Heart right ventricle (tissue), 16 donors: ENCODE data around the gene WDR20. TPM values are rescaled to one million over a fixed set of nuclear protein-coding genes. Genes with fewer than 3 reads are reported as not detected.
"Not testable (repeated sequence)": the region's sequence is repeated elsewhere in the genome, so short reads cannot be mapped to it uniquely, and the experiment has no call there.

Experiments
- ATAC-seq, 8 donors: fragments of 200-7000 bp; cut with Tn5 transposase; one replicate each; pipeline ENCODE4 v1.9.1; 2020; ENCODE audit warnings: mild to moderate bottlenecking in 8 of 8, moderate library complexity in 8 of 8, moderate number of reproducible peaks in 1 of 8
- DNase-seq, 2 donors: peaks; one replicate each; pipeline ENCODE4 v3.0.0-alpha.2; 2020
- H3K27ac ChIP-seq, 10 donors: fragments of 200-600 bp; sonication (generic) in 2 of 10; one replicate each; pipeline versions ENCODE4 v1.5.0 to v1.8.0; 2020 to 2022; ENCODE audit warnings: mild to moderate bottlenecking in 3 of 10
- H3K27me3 ChIP-seq, 7 donors: fragments of 200-600 bp; one replicate each; pipeline ENCODE4 v1.8.0; 2021 to 2022; ENCODE audit warnings: mild to moderate bottlenecking in 2 of 7
- H3K36me3 ChIP-seq, 9 donors: fragments of 200-600 bp; sonication (generic) in 1 of 9; one replicate each; pipeline versions ENCODE4 v1.5.0 to v1.8.0; 2020 to 2022; ENCODE audit warnings: mild to moderate bottlenecking in 2 of 9
- H3K4me1 ChIP-seq, 9 donors: fragments of 200-600 bp; sonication (generic) in 1 of 9; one replicate each; pipeline versions ENCODE4 v1.5.0 to v1.8.0; 2020 to 2022; ENCODE audit warnings: mild to moderate bottlenecking in 4 of 9
- H3K4me3 ChIP-seq, 10 donors: fragments of 200-600 bp; sonication (generic) in 2 of 10; one replicate each; pipeline versions ENCODE4 v1.5.0 to v1.8.0; 2020 to 2022; ENCODE audit warnings: mild to moderate bottlenecking in 7 of 10, moderate library complexity in 2 of 10
- H3K9me3 ChIP-seq, 11 donors: fragments of 200-600 bp in 10 of 11; sonication (generic) in 2 of 11; one replicate each; pipeline versions ENCODE4 v1.5.0 to v1.8.0; 2013 to 2022; ENCODE audit warnings: mild to moderate bottlenecking in 2 of 11, control low read depth in 1 of 11, moderate library complexity in 1 of 11
- CTCF ChIP-seq, 9 donors: fragments of 200-600 bp; sonication (generic) in 2 of 9; IDR thresholded peaks; one replicate each; pipeline versions ENCODE4 v1.5.0 to v1.8.0; 2021 to 2022; ENCODE audit warnings: antibody characterized with exemption in 9 of 9, mild to moderate bottlenecking in 5 of 9, moderate library complexity in 1 of 9
- WGBS, 2 donors: extraction: QIAGEN DNeasy Blood & Tissue Kit; methylation state at CpG; one replicate each; pipeline ENCODE4 v1.1.7; 2013; ENCODE audit warnings: inconsistent platforms in 1 of 2; 5-methylcytosine and 5-hydroxymethylcytosine counted together
- intact Hi-C, 10 donors: fragments of 100-400 bp; cut with DNase I; formaldehyde crosslinking; loops; one replicate each; pipeline versions ENCODE4 v1.11.1 to v1.14.2; 2022
- polyA plus RNA-seq, 2 donors: library from polyadenylated mRNA; stranded (reverse); fragments of 200-250 nt; gene quantifications; one replicate each; pipeline ENCODE4 v1.2.3, GENCODE V29; 2013
- total RNA-seq, 10 donors: library from RNA; stranded (reverse); fragmentation: NEBNext Ultra II Directional in 3 of 10; extraction: Animal tissue kit (Norgen Biotek cat#: 25700) in 3 of 10; gene quantifications; one replicate each; pipeline versions ENCODE4 v1.2.1 to v1.2.4, GENCODE V29; 2021 to 2023
- donor health status: Arrhythmogenic right ventricular cardiomyopathy.
- donor health status: ischemic (EF 13 %, LVEDD 7.1; RV severe dilation, severe dysfunction).
- donor health status: healthy with polysubstance abuse.
- donor health status: DM: no; HTN: yes; CAD: no.
- donor health status: DM: no; HTN: no; CAD: no.
- donor health status: ischemic (EF 25% LVEDD 6.9; RV normal size, moderate dysfunction).
- donor health status: ischemic (EF 25% LVEDD 5.7; RV mildly dilated, moderate dysfunction).
- donor health status: healthy.
- donor health status: DM: yes; HTN: yes; CAD: no.
- donor health status: Ischemic cardiomyopathy.
- donor health status: ischemic (EF 35%, LVEDD 5.7; RV mildly dilated, moderate dysfunction).
- donor health status: nonischemic (EF 11% LVEDD 7.7; RV severe dilation, severe dysfunction).
- donor health status: DM: yes; HTN: yes; CAD: no.
- donor health status: PGD.
- donor health status: ischemic (EF 29% LVEDD 5.4; RV normal size, mild dysfunction).
- donor health status: nonischemic (EF 23%, LVEDD 6.1; RV moderate dilation, normal function).

Gene WDR20
- total and polyA plus RNA-seq, 12 donors, result 10.7 to 28.0 (median 20.5) TPM

GRCh38 chr14:102241147-102241546 is 101.5 kb downstream of the WDR20 start:
- intact Hi-C loops, result no loop called here
- no peak for DNase-seq
- Histone ChIP-seq H3K27me3 (no peaks in the 10 kb centered on the region), H3K4me1 (no peaks in the 10 kb centered on the region), H3K27ac (no peak overlapping the region), H3K4me3 (no peak overlapping the region), H3K9me3 (no peaks in the 10 kb centered on the region), H3K36me3 (no peaks in the 10 kb centered on the region)
- no peak for TF ChIP-seq CTCF (IDR thresholded peaks at IDR 0.05)
- WGBS, 2 donors, result 84 to 87% methylated on average over 4 of the region's 4 CpGs
- ATAC-seq, result no peak

GRCh38 chr14:102243795-102244194 is 104.1 kb downstream of the WDR20 start:
- DNase-seq, intact Hi-C loops, H3K4me3 ChIP-seq, H3K36me3 ChIP-seq, H3K9me3 ChIP-seq, H3K4me1 ChIP-seq, ATAC-seq, H3K27ac ChIP-seq, H3K27me3 ChIP-seq: not testable (repeated sequence)
- WGBS, 2 donors, result 96 to 99% methylated on average over 4 of the region's 4 CpGs

DNA sequence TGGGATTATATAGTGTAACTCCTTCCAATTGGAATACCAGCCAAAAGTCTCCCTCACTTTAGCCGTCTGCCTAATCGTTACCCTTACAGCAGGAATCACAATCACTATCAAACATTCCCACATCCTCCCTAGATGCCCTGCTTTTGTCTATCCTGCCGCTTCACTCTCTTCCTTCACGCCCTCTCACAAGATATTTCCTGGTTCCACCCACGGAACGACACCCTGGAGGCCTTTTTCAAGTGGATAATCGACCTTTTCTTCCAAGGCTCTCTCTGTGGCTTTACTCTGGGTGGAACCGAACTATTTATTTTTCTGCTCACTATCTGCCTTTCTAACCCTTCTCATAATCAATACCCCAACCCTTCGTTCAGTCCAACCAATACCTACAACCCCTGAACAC is 106.4 kb downstream of the WDR20 start:
- TF ChIP-seq CTCF (IDR thresholded peaks at IDR 0.05), result no peak
- no peak overlapping the region for H3K27ac ChIP-seq
- no peaks in the 10 kb centered on the region for H3K27me3 ChIP-seq
- DNase-seq (no peak), ATAC-seq (no peak)
- H3K9me3 ChIP-seq, result no peaks in the 10 kb centered on the region
- no peaks in the 10 kb centered on the region for H3K4me1 ChIP-seq
- H3K36me3 ChIP-seq, result peaks cover 0 to 18% (median 0%) of the 10 kb centered on the region in 9 donors
- intact Hi-C loops, result no loop called here
- WGBS, 2 donors, result 57 to 61% methylated on average over 9 of the region's 9 CpGs
- H3K4me3 ChIP-seq, result no peak overlapping the region

- intact Hi-C loops, result no loop called here
- no peak for ATAC-seq
- H3K4me1 ChIP-seq, result peaks cover 0 to 3% (median 0%) of the 10 kb centered on the region in 9 donors
- H3K9me3 ChIP-seq, result no peaks in the 10 kb centered on the region
- no peak for TF ChIP-seq CTCF (IDR thresholded peaks at IDR 0.05)
- 82 to 84% methylated on average over 8 of the region's 8 CpGs for WGBS, 2 donors
- peaks cover 0 to 23% (median 0%) of the 10 kb centered on the region in 9 donors for H3K36me3 ChIP-seq
- no peak overlapping the region for H3K27ac ChIP-seq
- DNase-seq, result no peak
- H3K4me3 ChIP-seq, result no peak overlapping the region
- no peaks in the 10 kb centered on the region for H3K27me3 ChIP-seq
These were observed 108.4 kb downstream of the WDR20 start for GRCh38 chr14:102248121-102248520.

GRCh38 chr14:102249041-102249440 is 109.3 kb downstream of the WDR20 start:
- no peak overlapping the region for H3K27ac ChIP-seq
- ATAC-seq (no peak), DNase-seq (no peak)
- no peak for TF ChIP-seq CTCF (IDR thresholded peaks at IDR 0.05)
- no peaks in the 10 kb centered on the region for H3K27me3 ChIP-seq
- 90 to 91% methylated on average over 12 of the region's 12 CpGs for WGBS, 2 donors
- peaks cover 0 to 10% (median 0%) of the 10 kb centered on the region in 9 donors for H3K4me1 ChIP-seq
- H3K9me3 ChIP-seq, result no peaks in the 10 kb centered on the region
- H3K36me3 ChIP-seq, result peaks cover 0 to 23% (median 0%) of the 10 kb centered on the region in 9 donors
- intact Hi-C loops, result no loop called here
- no peak overlapping the region for H3K4me3 ChIP-seq
